Right ventricle myocardium superior (tissue), 1 donor: ENCODE data around the gene KASH5. TPM values are rescaled to one million over a fixed set of nuclear protein-coding genes. Genes with fewer than 3 reads are reported as not detected.
"Not testable (repeated sequence)": the region's sequence is repeated elsewhere in the genome, so short reads cannot be mapped to it uniquely, and the experiment has no call there.

ENCODE experiments used
- ATAC-seq: fragments of 200-7000 bp; cut with Tn5 transposase; one replicate; pipeline ENCODE4 v1.9.1; 2020; ENCODE audit warnings: mild to moderate bottlenecking; ENCODE audit not compliant: poor library complexity
- DNase-seq: peaks from one replicate; pipeline ENCODE4 v3.0.0-alpha.2; 2020
- intact Hi-C: fragments of 100-400 bp; cut with DNase I; formaldehyde crosslinking; loops from one replicate; pipeline ENCODE4 v1.11.2; 2022
- total RNA-seq: library from RNA; stranded (reverse); fragmentation: NEBNext Ultra II Directional; extraction: Animal tissue kit (Norgen Biotek cat#: 25700); gene quantifications from one replicate; pipeline ENCODE4 v1.2.1, GENCODE V29; 2021
- donor health status: DM: no; HTN: yes; CAD: no; lungs with severe emphysema.

The KASH5 gene
- total RNA-seq, 1 donor from 2014 or later: not detected

GRCh38 chr19:49359851-49360820 is 27.9 kb upstream of the KASH5 start:
- intact Hi-C loops: no loop called here
- DNase-seq (no peak), ATAC-seq (no peak)

DNA sequence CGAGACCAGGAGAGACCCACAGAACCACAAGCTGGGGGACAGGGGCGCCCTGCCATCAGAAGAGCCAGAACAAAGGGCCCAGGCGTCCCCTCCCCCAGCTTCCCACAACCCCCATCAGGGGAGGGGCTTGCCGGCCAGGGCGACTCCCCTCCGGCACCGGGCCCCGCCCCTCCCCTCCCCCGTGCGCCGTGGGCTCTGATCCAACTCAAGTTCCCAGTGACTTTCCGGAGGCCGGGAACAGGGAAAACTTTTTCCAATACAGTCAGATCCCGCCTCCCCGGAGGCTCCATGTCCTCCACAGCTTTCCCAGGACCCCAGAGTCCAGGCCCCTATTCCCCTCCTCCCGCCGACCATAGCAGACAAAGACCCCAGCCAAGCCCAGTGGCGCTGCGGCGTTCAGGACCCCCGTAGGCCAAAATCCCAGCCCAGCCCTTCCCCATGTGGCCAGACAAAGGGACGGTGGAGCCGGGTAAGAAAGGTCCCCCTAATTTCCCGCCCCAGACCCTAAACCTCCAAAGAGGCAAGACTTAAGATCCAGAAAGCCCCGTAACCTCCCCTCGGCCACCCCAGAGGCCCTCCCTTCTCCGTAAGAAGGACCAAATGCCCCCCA is 26.5 kb upstream of the KASH5 start:
- intact Hi-C loops: no loop called here
- DNase-seq (peak; percentile 85), ATAC-seq (peak; percentile 67)

DNA sequence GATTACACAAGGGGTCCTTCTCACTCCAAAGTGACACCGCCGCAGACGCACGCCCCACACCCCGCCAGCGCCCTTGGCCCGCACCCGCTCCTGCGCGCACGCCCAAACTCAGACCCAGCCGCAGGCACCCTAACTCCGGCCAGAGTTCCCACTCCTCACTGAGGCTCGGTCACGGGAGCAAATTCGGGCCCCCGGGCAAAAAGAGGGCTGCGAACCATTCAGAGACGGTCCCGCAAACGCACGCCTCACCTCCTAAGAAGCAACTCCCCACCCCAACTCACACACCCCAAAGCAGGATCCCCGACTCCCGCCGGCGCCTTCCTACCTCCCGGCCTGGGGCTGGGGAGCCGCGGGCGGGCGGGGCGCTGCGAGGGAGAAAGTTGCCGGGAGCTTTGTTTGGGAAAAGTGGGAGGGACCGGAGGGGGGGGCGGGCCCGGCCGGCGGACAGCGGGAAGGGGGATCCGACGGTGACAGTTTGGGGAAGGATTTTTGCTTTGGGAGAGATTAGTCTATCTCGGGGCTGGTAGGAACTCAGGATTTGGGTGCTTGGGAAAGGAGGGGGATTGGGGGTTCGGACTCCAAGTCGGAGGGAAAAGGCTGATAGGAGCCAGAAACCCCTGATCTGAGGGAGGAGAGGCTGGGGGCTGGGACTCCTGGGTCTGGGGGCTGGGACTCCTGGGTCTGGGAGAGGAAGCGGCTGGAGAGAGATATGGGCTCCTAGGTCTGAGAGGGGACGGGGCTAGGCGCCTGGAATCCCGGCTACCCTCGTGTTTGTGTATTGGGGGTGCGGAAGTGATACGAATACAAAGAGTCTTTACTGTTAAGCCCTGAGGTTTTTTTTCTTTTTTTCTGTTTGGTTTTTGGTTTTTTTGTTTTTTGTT is 25.8 kb upstream of the KASH5 start, which contains the start of gene TEAD2:
TEAD2 (minus strand) TSS at position 369 of the 881 bp plus-strand sequence. CDS start 2,341 bp downstream, outside the sequence.
- intact Hi-C loops: no loop called here
- peak; percentile 77 for ATAC-seq
- DNase-seq: peak; percentile 86

DNA sequence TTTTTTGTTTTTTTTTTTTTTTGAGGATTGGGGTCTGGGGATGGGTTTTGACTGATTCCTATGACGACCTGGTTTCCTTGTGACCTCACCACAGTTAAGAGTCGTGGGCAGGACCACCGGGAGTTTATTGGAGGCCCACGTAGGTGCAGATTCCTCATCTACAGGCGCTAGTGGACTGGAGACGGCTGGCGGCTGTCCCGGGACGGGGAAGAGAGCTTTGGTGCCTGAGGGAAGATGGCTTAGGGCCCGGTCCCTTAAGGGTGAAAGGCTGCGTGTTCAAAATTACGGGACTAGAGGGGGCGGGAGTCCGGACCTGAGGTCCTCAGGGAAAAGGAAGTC is 25.2 kb upstream of the KASH5 start:
- intact Hi-C loops: no loop called here
- peak; percentile 3 for ATAC-seq
- peak; percentile 69 for DNase-seq

DNA sequence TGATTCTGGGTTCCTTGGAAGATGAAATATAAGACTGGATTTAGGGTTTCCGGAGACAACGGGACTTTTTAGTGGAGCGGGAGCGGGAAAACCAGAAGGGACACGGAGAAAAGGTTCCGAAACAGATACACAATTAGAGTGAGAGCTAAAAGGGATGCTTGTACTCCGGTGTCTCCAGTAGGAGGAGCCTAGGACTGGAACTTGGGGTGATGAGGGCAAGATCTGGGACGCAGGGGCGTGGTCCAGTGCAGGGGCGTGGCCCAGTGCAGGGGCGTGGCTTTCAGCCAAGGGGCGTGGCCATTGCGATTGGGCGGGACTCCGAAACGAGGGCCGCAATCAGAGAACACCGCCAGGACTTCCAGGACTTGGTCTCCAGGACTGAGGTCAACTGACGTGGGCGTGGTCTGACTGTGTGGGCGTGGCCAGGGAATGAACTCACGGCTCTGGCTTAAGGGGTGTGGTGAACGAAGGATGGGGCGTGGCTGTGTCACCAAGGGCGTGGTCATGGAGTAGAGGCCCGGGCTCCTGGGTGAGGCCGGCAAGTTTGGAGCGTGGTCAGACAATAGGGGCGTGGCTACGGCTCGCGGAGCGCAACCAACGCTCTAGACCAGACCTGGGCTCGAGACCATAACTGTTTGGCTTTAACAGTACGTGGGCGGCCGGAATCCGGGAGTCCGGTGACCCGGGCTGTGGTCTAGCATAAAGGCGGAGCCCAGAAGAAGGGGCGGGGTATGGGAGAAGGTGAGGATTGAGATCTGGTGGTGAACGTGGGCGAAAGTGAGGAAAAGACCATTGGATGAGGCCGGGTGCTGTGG is 24.6 kb upstream of the KASH5 start, which contains the start of gene DKKL1:
DKKL1 (plus strand) TSS at position 610 of the 815 bp plus-strand sequence; CDS start at position 732, 122 bp downstream.
- DNase-seq (peak; percentile 99), ATAC-seq (peak; percentile 89)
- intact Hi-C loops: no loop called here

DNA sequence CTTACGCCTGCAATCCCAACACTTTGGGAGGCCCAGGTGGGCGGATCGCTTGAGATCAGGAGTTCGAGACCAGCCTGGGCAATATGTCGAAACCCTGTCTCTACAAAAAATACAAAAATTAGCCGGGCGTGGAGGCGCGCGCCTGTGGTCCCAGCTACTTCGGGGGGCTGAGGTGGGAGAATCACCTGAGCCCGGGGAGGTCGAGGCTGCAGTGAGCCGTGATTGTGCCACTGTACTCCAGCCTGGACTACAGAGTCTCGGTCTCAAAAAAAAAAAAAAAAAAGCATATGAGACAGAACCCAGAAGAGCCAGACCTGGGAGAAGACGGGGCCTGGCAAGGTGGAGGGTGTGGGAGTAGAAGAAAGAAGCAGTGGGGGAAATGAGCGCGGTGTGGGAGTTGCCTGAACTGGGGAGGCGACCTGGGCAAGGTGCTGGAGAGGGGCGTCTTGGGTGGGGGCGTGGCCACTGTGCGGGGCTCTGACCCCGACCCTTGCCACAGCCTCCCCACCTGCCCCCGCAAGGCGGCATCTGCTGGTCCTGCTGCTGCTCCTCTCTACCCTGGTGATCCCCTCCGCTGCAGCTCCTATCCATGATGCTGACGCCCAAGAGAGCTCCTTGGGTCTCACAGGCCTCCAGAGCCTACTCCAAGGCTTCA is 23.8 kb upstream of the KASH5 start:
- DNase-seq (peak; percentile 51), ATAC-seq (no peak)
- intact Hi-C loops: no loop called here

- ATAC-seq: no peak
- intact Hi-C loops: no loop called here
- DNase-seq: no peak
Observed at GRCh38 chr19:49366110-49366509, 21.9 kb upstream of the KASH5 start.

DNA sequence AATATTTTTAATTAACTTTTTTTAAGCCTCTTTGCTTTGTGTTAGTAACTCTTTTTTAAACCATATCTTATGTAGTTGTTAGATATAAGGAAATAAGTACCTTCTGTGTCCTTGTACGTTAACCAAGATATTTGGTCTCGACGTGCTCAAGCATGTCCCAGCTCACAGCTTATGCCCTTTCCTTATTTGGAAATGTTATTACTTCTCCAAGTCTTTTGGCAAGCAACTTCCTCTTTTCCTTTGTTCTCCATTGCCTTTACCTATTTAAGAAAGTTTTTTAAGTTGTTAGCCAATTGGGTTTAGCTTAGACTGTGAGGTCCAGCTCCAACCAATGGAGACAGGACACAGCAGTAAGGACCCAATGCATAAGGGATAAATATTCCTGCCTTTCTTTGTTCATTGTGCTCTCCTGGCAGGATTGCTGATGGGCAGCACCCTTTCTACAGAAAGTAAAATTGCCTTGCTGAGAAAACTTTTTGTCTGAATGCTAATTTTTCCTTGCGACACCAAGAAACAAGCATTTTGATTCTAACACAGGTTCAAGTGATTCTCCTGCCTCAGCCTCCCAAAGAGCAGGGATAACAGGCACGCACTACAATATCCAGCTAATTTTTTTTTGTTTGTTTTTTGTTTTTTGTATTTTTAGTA is 19.2 kb upstream of the KASH5 start:
- intact Hi-C loops: no loop called here
- no peak for DNase-seq
- no peak for ATAC-seq

DNA sequence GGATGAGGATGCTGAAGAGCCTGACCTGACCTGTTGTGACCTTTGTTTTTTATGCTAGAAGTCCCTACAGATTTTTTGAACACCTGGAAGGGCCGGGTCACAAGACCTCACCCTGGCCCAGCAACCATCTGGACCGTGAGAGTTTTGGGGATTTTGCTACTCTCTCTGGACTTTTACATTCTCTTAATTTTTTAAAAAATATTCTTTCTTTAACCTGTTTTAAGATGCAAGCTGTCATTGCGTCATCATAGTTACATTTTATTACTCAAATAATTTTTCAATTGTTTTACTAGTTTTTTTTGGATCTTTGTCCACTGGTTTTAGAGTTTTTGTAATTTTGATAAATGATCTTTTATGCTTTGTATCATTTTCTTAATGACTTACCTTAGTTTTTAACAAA is 16.9 kb upstream of the KASH5 start:
- DNase-seq (no peak), ATAC-seq (no peak)
- intact Hi-C loops: no loop called here

GRCh38 chr19:49373174-49373573 is 14.9 kb upstream of the KASH5 start:
- DNase-seq, intact Hi-C loops: not testable (repeated sequence)

GRCh38 chr19:49374665-49375434 is 13.2 kb upstream of the KASH5 start:
- ATAC-seq: no peak
- DNase-seq: no peak
- intact Hi-C loops: no loop called here

More at GRCh38 chr19:49373174-49373573, 14.9 kb upstream of the KASH5 start:
- not testable (repeated sequence) for ATAC-seq

DNA sequence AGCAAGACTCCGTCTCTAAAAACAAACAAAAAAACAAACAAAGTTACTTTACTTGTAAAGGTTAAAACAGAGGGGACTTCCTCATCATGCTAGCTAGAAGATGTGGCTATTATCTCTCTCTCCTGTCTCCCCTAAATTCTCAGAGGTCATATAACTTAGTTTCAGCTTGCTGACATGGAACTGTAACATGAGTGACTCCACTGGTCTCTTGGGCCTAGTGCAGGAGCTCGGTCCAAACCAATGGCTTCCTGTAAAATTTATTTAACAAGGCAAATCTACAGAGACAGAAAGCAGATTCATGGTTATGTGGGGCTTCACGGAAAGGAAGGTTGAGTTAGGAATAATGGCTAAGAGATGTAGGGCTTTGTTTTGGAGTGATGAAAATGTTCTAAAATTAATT is 9.5 kb upstream of the KASH5 start:
- intact Hi-C loops: no loop called here

DNA sequence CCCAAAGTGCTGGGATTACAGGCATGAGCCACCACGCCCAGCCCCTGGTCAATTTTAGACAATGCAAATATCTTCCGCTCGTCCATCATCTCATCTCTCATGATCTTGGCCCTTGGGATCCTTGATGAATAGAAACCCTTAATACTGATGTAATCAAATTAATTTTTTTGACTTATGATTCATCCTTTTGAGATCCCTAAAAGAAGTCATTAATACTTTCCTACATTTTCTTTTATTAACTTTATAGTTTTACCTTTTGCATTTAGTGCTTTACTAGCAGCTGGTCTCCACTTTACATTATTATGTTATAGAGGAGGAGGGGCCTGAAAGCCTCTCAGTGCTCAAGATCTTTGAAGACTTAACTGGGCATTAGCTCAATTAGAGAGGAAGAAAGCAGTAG is 7.7 kb upstream of the KASH5 start:
- intact Hi-C loops: no loop called here
- ATAC-seq: no peak
- no peak for DNase-seq

More for the DNA sequence above, 9.5 kb upstream of the KASH5 start:
- ATAC-seq (no peak), DNase-seq (no peak)

DNA sequence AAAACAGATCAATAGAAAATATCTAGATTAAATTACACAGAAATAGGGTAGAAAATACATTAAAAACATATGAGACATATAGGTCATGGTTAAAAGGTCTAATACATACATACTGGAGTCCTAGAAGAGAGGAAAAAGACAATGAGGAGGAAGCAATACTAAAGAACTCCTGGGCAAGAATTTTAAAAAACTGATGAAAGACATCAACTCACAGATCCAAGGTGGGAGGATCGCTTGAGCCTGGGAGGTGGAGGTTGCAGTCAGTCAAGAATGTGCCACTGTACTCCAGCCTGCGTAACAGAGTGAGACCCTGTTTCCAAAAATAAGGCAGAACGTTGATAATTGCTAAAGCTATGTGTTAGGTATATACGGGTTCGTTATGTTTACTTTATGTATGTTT is 5.4 kb upstream of the KASH5 start:
- ATAC-seq (no peak), DNase-seq (no peak)
- intact Hi-C loops: no loop called here

GRCh38 chr19:49383599-49383998 is 4.5 kb upstream of the KASH5 start:
- no peak for DNase-seq
- intact Hi-C loops: no loop called here
- ATAC-seq: no peak

GRCh38 chr19:49389406-49389805 is 1.4 kb downstream of the KASH5 start:
- ATAC-seq: no peak
- no peak for DNase-seq
- intact Hi-C loops: no loop called here
